HL-60 (cell line): Measurements from ENCODE around the gene EHBP1.

Experiments used
- DNase-seq, 2 experiments: peaks; one replicate each; pipeline ENCODE4 v3.0.0-alpha.2; 2010 to 2020; ENCODE audit warnings: low read depth in 1 of 2, low spot score in 1 of 2
- H3K27ac ChIP-seq: fragments of 250-450 bp; sonication (Bioruptor Pico); replicated peaks from 2 replicates; pipeline ENCODE4 v1.5.1; 2020; ENCODE audit warnings: mild to moderate bottlenecking, moderate library complexity
- H3K27me3 ChIP-seq: fragments of 250-450 bp; sonication (Bioruptor Pico); 2 replicates; pipeline ENCODE4 v1.5.1; 2021; ENCODE audit warnings: mild to moderate bottlenecking, moderate library complexity; ENCODE audit not compliant: insufficient read depth, poor library complexity, severe bottlenecking
- H3K4me3 ChIP-seq: replicated peaks from 2 replicates; pipeline ENCODE4 v1.5.1; 2011; ENCODE audit warnings: mild to moderate bottlenecking, control low read depth, low read length; ENCODE audit not compliant: insufficient read depth
- CTCF ChIP-seq: IDR thresholded peaks from one replicate; pipeline ENCODE4 v1.5.1; 2011; ENCODE audit warnings: low read length, control low read depth, inconsistent platforms; ENCODE audit not compliant: insufficient read depth
- GABPA ChIP-seq: IDR thresholded peaks from 2 replicates; pipeline ENCODE4 v1.6.1; 2012; ENCODE audit warnings: low read depth
- POLR2AphosphoS5 ChIP-seq: IDR thresholded peaks from 2 replicates; pipeline ENCODE4 v1.6.1; 2012; ENCODE audit warnings: low read depth
- REST ChIP-seq: IDR thresholded peaks from 2 replicates; pipeline ENCODE4 v1.6.1; 2012; ENCODE audit warnings: low read depth; ENCODE audit not compliant: insufficient replicate concordance
- SPI1 ChIP-seq: IDR thresholded peaks from 2 replicates; pipeline ENCODE4 v1.6.1; 2012; ENCODE audit warnings: low read depth, mild to moderate bottlenecking, borderline replicate concordance

Gene EHBP1

GRCh38 chr2:62947403-62947802, 241.9 kb downstream of the EHBP1 start:
- Histone ChIP-seq H3K4me3 (no peak overlapping the region), H3K27ac (no peak overlapping the region), H3K27me3 (no peaks in the 10 kb centered on the region)
- no peak for DNase-seq
- no peak for TF ChIP-seq GABPA
- no peak for TF ChIP-seq SPI1
- no peak for TF ChIP-seq POLR2AphosphoS5
- TF ChIP-seq REST, result no peak
- no peak for TF ChIP-seq CTCF

GRCh38 chr2:62956651-62957050, 251.1 kb downstream of the EHBP1 start:
- Histone ChIP-seq H3K4me3 (no peak overlapping the region), H3K27me3 (no peaks in the 10 kb centered on the region), H3K27ac (no peak overlapping the region)
- no peak for DNase-seq
- TF ChIP-seq SPI1 (no peak), POLR2AphosphoS5 (no peak), CTCF (no peak), GABPA (no peak), REST (no peak)

- H3K4me3 ChIP-seq, result no peak overlapping the region
- H3K27ac ChIP-seq, result no peak overlapping the region
- no peak for TF ChIP-seq GABPA
- no peak for TF ChIP-seq CTCF
- no peak for TF ChIP-seq REST
- no peak for TF ChIP-seq POLR2AphosphoS5
- TF ChIP-seq SPI1, result no peak
- no peak for DNase-seq
- H3K27me3 ChIP-seq, result no peaks in the 10 kb centered on the region
Measured at GRCh38 chr2:62958206-62958605, 252.7 kb downstream of the EHBP1 start.
